Adrenal gland (tissue), 5 donors: ENCODE measurements around the gene SAMD11.

ENCODE experiments used
- CTCF ChIP-seq, 6 experiments: fragments of 450-650 bp in 4 of 6; fragments of 200-600 bp in 2 of 6; sonication (generic) in 1 of 6; IDR thresholded peaks; 1 replicate in 5 of 6; 2 replicates in 1 of 6; pipeline versions ENCODE4 v1.5.1 to v1.8.0; 2016 to 2021; ENCODE audit warnings: antibody characterized with exemption in 6 of 6, mild to moderate bottlenecking in 2 of 6, moderate library complexity in 1 of 6
- POLR2A ChIP-seq, 2 donors: fragments of 450-650 bp; IDR thresholded peaks; one replicate each; pipeline ENCODE4 v1.6.1; 2017; ENCODE audit warnings: antibody characterized with exemption in 2 of 2, mild to moderate bottlenecking in 2 of 2, moderate library complexity in 1 of 2
- donor health status: DM: no; HTN: no; CAD: no.

GRCh38 chr1:888297-888696 lies 35.4 kb upstream of the SAMD11 start:
- TF ChIP-seq POLR2A (IDR thresholded peaks at IDR 0.05): no peak
- TF ChIP-seq CTCF (IDR thresholded peaks at IDR 0.05): no peak
